ENCODE data around the gene BBC3. TPM values are rescaled to one million over a fixed set of nuclear protein-coding genes. Genes with fewer than 3 reads are reported as not detected.

BBC3 gene
- total RNA-seq, 1 donor from 2014 or later: 37.0 TPM

GRCh38 chr19:47172666-47173455 is 58.1 kb downstream of the BBC3 start:
- DNase-seq: no peak
- H3K4me1 Mint-ChIP-seq (ENCODE audit: low read depth, unreplicated experiment): no peaks in the 10 kb centered on the region
- no peaks in the 10 kb centered on the region for H3K27me3 Mint-ChIP-seq (ENCODE audit: unreplicated experiment)
- H3K9me3 Mint-ChIP-seq (ENCODE audit: unreplicated experiment): peaks cover 2% of the 10 kb centered on the region
- no peak for TF ChIP-seq CTCF (IDR thresholded peaks at IDR 0.05; ENCODE audit: partially characterized antibody, unreplicated experiment)
- H3K27ac Mint-ChIP-seq (ENCODE audit: unreplicated experiment): no peak overlapping the region
- peaks cover 4% of the 10 kb centered on the region for H3K36me3 Mint-ChIP-seq (ENCODE audit: unreplicated experiment)
- H3K4me3 Mint-ChIP-seq (ENCODE audit: unreplicated experiment): no peak overlapping the region

Small RNAs within 50 kb of the gene (microRNA-seq; reads per million reads assigned to microRNA genes)
- gene MIR3190 (ENCODE audit: unreplicated experiment) (not detected), gene MIR3191 (ENCODE audit: unreplicated experiment) (not detected)

Other genes starting within 250 kb of the BBC3 start
- gene NPAS1, start 211.4 kb downstream of the BBC3 start, total RNA-seq (ENCODE audit: unreplicated experiment): 1.7 TPM
- 31.0 TPM for gene TMEM160, start 182.6 kb downstream of the BBC3 start, total RNA-seq (ENCODE audit: unreplicated experiment)
- gene ZC3H4, start 117.4 kb downstream of the BBC3 start, total RNA-seq (ENCODE audit: unreplicated experiment): 50.3 TPM
- 79.9 TPM for gene SAE1, start 100.4 kb downstream of the BBC3 start, total RNA-seq (ENCODE audit: unreplicated experiment)
- 16.8 TPM for gene CCDC9, start 25.3 kb upstream of the BBC3 start, total RNA-seq (ENCODE audit: unreplicated experiment)
- 65.0 TPM for gene INAFM1, start 43.7 kb upstream of the BBC3 start, total RNA-seq (ENCODE audit: unreplicated experiment)
- 1.4 TPM for gene C5AR1, start 78.7 kb upstream of the BBC3 start, total RNA-seq (ENCODE audit: unreplicated experiment)
- not detected for gene C5AR2, start 101.0 kb upstream of the BBC3 start, total RNA-seq (ENCODE audit: unreplicated experiment)
- 119 TPM for gene DHX34, start 118.1 kb upstream of the BBC3 start, total RNA-seq (ENCODE audit: unreplicated experiment)
- 255 TPM for gene MEIS3, start 188.3 kb upstream of the BBC3 start, total RNA-seq (ENCODE audit: unreplicated experiment)
- 115 TPM for gene SLC8A2, start 240.7 kb upstream of the BBC3 start, total RNA-seq (ENCODE audit: unreplicated experiment)

Measured in glutamatergic neuron (in vitro differentiated cells).